OCI-LY3 (cell line): ENCODE data around the gene NUDT1.
"Not testable (repeated sequence)": the region's sequence is repeated elsewhere in the genome, so short reads cannot be mapped to it uniquely, and the experiment has no call there.

Experiments used
- H2AFZ ChIP-seq: fragments of 200-600, 300-600 bp; shearing (Covaris generic); 2 replicates; pipeline ENCODE4 v1.6.0; 2014; ENCODE audit warnings: antibody characterized with exemption, low read depth, low read length
- H3K27ac ChIP-seq: fragments of 200-600, 300-600 bp; sonication (generic); 2 replicates; pipeline ENCODE4 v1.5.1; 2014; ENCODE audit warnings: mild to moderate bottlenecking, low read length, moderate library complexity, mixed read lengths
- H3K27me3 ChIP-seq: fragments of 200-600, 300-600 bp; sonication (generic); 2 replicates; pipeline ENCODE4 v1.6.1; 2014; ENCODE audit warnings: low read depth, low read length, mixed read lengths
- H3K36me3 ChIP-seq: fragments of 200-600, 300-600 bp; sonication (generic); replicated peaks from 2 replicates; pipeline ENCODE3; 2014; ENCODE audit warnings: low read depth, low read length, mixed read lengths
- H3K4me1 ChIP-seq: fragments of 300-600, 200-600 bp; sonication (generic); 2 replicates; pipeline ENCODE4 v1.6.1; 2014; ENCODE audit warnings: low read length, mixed read lengths
- H3K4me2 ChIP-seq: fragments of 200-600, 300-600 bp; sonication (generic); 2 replicates; pipeline ENCODE4 v1.6.1; 2014; ENCODE audit warnings: low read length, mixed read lengths
- H3K4me3 ChIP-seq: fragments of 300-600, 200-600 bp; sonication (generic); 2 replicates; pipeline ENCODE4 v1.5.1; 2014; ENCODE audit warnings: antibody characterized with exemption, mild to moderate bottlenecking, low read length, moderate library complexity
- H3K79me2 ChIP-seq: fragments of 300-600, 200-600 bp; shearing (Covaris generic); 2 replicates; pipeline ENCODE4 v1.6.1; 2014; ENCODE audit warnings: mild to moderate bottlenecking, low read length, mixed read lengths
- H3K9ac ChIP-seq: fragments of 300-600, 200-600 bp; shearing (Covaris generic); 2 replicates; pipeline ENCODE4 v1.6.0; 2014; ENCODE audit warnings: mild to moderate bottlenecking, low read length, moderate library complexity
- H3K9me3 ChIP-seq: fragments of 200-600, 300-600 bp; shearing (Covaris generic); 2 replicates; pipeline ENCODE4 v1.6.1; 2014; ENCODE audit warnings: low read length, mixed read lengths; ENCODE audit not compliant: insufficient read depth
- H4K20me1 ChIP-seq: fragments of 200-600, 300-600 bp; sonication (generic); 2 replicates; pipeline ENCODE4 v1.6.1; 2016; ENCODE audit warnings: low read length, mixed read lengths; ENCODE audit not compliant: insufficient read depth
- EZH2phosphoT487 ChIP-seq: fragments of 200-600 bp; shearing (Covaris generic); IDR thresholded peaks from 2 replicates; pipeline ENCODE4 v1.6.1; 2018; ENCODE audit warnings: antibody characterized with exemption, mixed run types, low read depth
- TF ChIP-seq, protein P1 (sequence below): fragments of 200-600, 300-600 bp; sonication (generic); IDR thresholded peaks from 2 replicates; pipeline ENCODE4 v1.5.1; 2014; ENCODE audit warnings: antibody characterized with exemption, low read length, low read depth

Gene NUDT1

DNA sequence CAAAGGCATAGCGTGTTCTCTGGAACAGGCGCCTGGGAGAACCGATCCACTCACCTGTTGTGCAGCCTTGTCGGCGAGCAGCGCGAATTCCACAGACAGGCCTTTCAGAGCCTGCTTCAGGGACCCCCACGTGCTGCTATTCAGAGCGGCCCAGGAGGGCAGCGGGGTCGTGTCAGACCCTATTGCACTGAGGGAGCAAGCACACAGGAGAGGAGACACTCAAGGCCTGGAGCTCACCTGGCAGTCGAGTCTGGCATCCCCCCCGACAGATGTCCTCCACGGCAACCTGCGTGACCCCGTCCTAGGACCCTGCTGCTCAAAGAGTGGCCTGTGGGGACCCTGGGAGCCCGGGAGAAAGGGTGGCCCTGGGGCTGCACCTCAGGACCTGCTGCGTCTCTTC is 21.1 kb downstream of the NUDT1 start:
- H3K27me3 ChIP-seq = no peaks in the 10 kb centered on the region

DNA sequence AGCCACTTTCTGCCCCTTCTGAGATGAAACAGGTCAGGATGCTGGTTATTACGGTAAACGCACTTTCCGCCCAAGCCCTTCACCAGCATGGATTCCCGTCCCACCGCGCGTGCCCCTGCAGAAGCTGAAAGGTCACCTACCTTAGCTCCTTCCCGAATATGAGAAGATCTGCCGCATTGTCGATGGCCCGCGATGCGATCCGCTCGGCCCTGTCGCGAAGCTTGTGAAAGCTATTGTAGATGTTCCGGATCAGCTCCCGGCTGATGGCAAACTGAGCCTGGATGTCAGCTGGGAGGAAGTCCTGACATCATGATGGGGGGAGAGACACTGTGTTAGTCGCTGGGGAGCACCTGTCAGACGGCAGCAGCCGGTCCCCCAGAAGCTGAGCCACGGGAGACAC is 22.1 kb downstream of the NUDT1 start:
- Histone ChIP-seq H3K27ac (no peak overlapping the region), H3K9me3 (no peaks in the 10 kb centered on the region), H2AFZ (no peak overlapping the region), H3K36me3 (peaks cover 6% of the 10 kb centered on the region), H4K20me1 (no peaks in the 10 kb centered on the region), H3K27me3 (no peaks in the 10 kb centered on the region), H3K4me2 (no peak overlapping the region), H3K79me2 (no peaks in the 10 kb centered on the region), H3K4me3 (no peak overlapping the region), H3K9ac (no peak overlapping the region), H3K4me1 (peaks cover 22% of the 10 kb centered on the region)
- no peak for TF ChIP-seq EZH2phosphoT487
- TF ChIP-seq, protein P1, sequence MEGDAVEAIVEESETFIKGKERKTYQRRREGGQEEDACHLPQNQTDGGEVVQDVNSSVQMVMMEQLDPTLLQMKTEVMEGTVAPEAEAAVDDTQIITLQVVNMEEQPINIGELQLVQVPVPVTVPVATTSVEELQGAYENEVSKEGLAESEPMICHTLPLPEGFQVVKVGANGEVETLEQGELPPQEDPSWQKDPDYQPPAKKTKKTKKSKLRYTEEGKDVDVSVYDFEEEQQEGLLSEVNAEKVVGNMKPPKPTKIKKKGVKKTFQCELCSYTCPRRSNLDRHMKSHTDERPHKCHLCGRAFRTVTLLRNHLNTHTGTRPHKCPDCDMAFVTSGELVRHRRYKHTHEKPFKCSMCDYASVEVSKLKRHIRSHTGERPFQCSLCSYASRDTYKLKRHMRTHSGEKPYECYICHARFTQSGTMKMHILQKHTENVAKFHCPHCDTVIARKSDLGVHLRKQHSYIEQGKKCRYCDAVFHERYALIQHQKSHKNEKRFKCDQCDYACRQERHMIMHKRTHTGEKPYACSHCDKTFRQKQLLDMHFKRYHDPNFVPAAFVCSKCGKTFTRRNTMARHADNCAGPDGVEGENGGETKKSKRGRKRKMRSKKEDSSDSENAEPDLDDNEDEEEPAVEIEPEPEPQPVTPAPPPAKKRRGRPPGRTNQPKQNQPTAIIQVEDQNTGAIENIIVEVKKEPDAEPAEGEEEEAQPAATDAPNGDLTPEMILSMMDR = no peak

More for the DNA sequence above, 21.1 kb downstream of the NUDT1 start:
- H3K9ac ChIP-seq = no peak overlapping the region
- no peak overlapping the region for H3K27ac ChIP-seq
- TF ChIP-seq EZH2phosphoT487 = no peak
- TF ChIP-seq, protein P1 = no peak
- no peak overlapping the region for H3K4me2 ChIP-seq
- H3K4me3 ChIP-seq = no peak overlapping the region
- peaks cover 30% of the 10 kb centered on the region for H3K4me1 ChIP-seq
- peaks cover 6% of the 10 kb centered on the region for H3K36me3 ChIP-seq
- H2AFZ ChIP-seq = no peak overlapping the region
- no peaks in the 10 kb centered on the region for H3K79me2 ChIP-seq
- no peaks in the 10 kb centered on the region for H4K20me1 ChIP-seq
- no peaks in the 10 kb centered on the region for H3K9me3 ChIP-seq

DNA sequence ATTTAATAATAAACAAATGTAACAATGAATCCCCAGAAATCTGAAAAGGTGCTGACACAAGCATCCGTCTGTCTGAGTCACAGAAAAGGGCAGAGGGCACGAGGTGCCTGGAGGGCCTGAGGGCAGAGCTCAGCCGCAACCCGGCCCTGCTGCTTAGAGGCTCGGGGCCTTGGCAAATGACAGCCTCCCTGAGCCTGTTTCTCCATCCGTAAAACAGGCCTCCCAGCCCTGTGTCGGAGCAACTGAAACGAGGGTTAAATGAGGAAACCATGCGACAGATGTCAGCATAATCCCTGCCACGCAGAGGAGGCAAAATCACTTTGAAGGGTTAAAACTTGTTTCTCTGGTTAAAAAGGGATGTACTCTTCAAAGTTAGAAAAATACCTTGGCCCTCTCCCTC is 24.9 kb downstream of the NUDT1 start:
- Histone ChIP-seq H3K27ac (no peak overlapping the region), H3K4me2 (no peak overlapping the region)

DNA sequence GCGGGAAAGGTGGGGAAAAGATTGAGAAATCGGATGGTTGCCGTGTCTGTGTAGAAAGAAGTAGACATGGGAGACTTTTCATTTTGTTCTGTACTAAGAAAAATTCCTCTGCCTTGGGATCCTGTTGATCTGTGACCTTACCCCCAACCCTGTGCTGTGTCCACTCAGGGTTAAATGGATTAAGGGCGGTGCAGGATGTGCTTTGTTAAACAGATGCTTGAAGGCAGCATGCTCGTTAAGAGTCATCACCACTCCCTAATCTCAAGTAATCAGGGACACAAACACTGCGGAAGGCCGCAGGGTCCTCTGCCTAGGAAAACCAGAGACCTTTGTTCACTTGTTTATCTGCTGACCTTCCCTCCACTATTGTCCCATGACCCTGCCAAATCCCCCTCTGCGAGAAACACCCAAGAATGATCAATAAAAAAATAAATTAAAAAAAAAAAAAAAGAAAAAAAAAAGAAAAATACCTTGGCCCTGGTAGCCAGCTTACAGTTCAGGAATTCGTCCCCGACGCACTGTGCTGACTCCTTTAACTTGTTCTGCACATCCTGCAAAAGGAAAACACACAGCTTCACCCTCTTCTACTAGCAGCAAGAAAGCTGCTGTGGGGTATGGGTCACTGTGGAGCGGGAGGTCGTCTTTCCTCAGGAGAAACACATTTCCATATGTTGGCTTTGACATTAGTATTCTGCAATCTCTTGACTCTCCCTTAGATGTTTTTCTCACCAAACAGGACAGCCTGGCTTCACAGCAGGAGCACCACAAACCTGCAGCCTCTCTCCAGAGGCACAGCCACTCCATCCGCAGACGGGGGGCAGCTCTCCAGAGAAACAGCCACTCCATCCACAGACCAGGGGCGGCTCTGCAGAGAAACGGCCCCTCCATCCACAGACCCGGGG is 27.3 kb downstream of the NUDT1 start:
- not testable (repeated sequence) for H3K9ac ChIP-seq, H3K27me3 ChIP-seq, H3K4me3 ChIP-seq, H2AFZ ChIP-seq, H3K27ac ChIP-seq, H3K4me2 ChIP-seq, H3K9me3 ChIP-seq, H3K36me3 ChIP-seq, H4K20me1 ChIP-seq, H3K79me2 ChIP-seq, H3K4me1 ChIP-seq

More for the DNA sequence above, 24.9 kb downstream of the NUDT1 start:
- Histone ChIP-seq H3K4me1 (peaks cover 5% of the 10 kb centered on the region), H3K27me3 (no peaks in the 10 kb centered on the region), H3K9ac (no peak overlapping the region), H3K9me3 (no peaks in the 10 kb centered on the region), H2AFZ (no peak overlapping the region), H3K36me3 (peaks cover 6% of the 10 kb centered on the region), H3K4me3 (no peak overlapping the region), H4K20me1 (no peaks in the 10 kb centered on the region), H3K79me2 (no peaks in the 10 kb centered on the region)
- TF ChIP-seq EZH2phosphoT487 = no peak
- TF ChIP-seq, protein P1 = no peak
